ENCODE data around the gene RPTOR.

The RPTOR gene

DNA sequence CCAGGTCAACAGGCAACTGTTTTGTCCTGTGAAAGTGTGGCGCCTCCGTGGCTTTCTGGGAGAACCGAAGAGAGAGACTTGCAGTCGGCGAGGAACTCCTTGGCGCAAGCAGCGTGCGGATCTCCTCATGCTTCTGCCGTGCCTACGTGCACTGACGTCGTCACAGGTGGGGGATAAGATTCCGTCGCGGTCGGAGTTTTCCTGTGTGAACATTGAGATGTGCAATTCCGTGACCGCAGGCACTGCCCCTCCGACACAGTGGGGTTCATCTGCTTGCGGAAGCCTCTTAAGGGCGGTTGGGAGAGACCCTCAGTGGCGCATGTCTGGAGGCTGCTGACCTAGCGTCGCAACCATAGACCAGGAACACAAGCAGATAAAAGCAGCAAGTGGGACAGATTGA is 234.7 kb downstream of the RPTOR start:
- H3K9me3 ChIP-seq (ENCODE audit: control insufficient read depth, low read length), result no peaks in the 10 kb centered on the region
- peaks cover 5% of the 10 kb centered on the region for H3K79me2 ChIP-seq
- no peak overlapping the region for H3K4me2 ChIP-seq (ENCODE audit: low read length)
- H3K4me1 ChIP-seq, result no peaks in the 10 kb centered on the region
- H3K27ac ChIP-seq, result no peak overlapping the region
- H3K36me3 ChIP-seq (ENCODE audit: control insufficient read depth, insufficient read depth, low read length), result no peaks in the 10 kb centered on the region
- TF ChIP-seq, protein P1, sequence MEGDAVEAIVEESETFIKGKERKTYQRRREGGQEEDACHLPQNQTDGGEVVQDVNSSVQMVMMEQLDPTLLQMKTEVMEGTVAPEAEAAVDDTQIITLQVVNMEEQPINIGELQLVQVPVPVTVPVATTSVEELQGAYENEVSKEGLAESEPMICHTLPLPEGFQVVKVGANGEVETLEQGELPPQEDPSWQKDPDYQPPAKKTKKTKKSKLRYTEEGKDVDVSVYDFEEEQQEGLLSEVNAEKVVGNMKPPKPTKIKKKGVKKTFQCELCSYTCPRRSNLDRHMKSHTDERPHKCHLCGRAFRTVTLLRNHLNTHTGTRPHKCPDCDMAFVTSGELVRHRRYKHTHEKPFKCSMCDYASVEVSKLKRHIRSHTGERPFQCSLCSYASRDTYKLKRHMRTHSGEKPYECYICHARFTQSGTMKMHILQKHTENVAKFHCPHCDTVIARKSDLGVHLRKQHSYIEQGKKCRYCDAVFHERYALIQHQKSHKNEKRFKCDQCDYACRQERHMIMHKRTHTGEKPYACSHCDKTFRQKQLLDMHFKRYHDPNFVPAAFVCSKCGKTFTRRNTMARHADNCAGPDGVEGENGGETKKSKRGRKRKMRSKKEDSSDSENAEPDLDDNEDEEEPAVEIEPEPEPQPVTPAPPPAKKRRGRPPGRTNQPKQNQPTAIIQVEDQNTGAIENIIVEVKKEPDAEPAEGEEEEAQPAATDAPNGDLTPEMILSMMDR (IDR thresholded peaks at IDR 0.05), result no peak
- no peak overlapping the region for H2AFZ ChIP-seq
- no peak overlapping the region for H3K9ac ChIP-seq
- H3K27me3 ChIP-seq (ENCODE audit: control insufficient read depth, insufficient read depth, low read length), result no peaks in the 10 kb centered on the region
- no peak overlapping the region for H3K4me3 ChIP-seq (ENCODE audit: low read depth, low read length)

DNA sequence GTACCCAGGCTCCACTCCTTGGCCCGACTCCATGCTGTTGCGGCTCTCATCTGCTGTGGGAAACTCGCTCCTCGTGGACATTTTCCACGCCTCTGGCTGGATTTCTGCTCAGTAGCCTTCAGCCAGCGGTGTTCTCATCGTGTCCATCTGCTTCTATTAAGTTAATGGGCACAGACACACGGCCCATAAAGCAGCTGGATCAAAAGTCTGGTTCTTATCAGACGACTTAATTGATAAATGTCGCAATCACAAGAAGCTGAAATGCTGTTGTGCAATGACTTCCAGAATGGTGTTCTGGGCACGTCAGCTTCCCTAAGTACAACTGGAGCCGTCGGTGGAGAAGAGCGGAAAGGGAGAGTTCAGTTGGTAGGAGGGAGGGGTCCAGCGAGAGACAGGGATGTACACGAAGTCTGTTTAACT is 235.3 kb downstream of the RPTOR start:
- Histone ChIP-seq H3K79me2 (peaks cover 5% of the 10 kb centered on the region), H3K9ac (no peak overlapping the region), H3K9me3 (ENCODE audit: control insufficient read depth, low read length) (no peaks in the 10 kb centered on the region), H3K27ac (no peak overlapping the region), H3K36me3 (ENCODE audit: control insufficient read depth, insufficient read depth, low read length) (no peaks in the 10 kb centered on the region), H3K4me2 (ENCODE audit: low read length) (no peak overlapping the region), H3K27me3 (ENCODE audit: control insufficient read depth, insufficient read depth, low read length) (no peaks in the 10 kb centered on the region), H3K4me3 (ENCODE audit: low read depth, low read length) (no peak overlapping the region), H2AFZ (no peak overlapping the region), H3K4me1 (no peaks in the 10 kb centered on the region)
- TF ChIP-seq, protein P1 (IDR thresholded peaks at IDR 0.05), result no peak

DNA sequence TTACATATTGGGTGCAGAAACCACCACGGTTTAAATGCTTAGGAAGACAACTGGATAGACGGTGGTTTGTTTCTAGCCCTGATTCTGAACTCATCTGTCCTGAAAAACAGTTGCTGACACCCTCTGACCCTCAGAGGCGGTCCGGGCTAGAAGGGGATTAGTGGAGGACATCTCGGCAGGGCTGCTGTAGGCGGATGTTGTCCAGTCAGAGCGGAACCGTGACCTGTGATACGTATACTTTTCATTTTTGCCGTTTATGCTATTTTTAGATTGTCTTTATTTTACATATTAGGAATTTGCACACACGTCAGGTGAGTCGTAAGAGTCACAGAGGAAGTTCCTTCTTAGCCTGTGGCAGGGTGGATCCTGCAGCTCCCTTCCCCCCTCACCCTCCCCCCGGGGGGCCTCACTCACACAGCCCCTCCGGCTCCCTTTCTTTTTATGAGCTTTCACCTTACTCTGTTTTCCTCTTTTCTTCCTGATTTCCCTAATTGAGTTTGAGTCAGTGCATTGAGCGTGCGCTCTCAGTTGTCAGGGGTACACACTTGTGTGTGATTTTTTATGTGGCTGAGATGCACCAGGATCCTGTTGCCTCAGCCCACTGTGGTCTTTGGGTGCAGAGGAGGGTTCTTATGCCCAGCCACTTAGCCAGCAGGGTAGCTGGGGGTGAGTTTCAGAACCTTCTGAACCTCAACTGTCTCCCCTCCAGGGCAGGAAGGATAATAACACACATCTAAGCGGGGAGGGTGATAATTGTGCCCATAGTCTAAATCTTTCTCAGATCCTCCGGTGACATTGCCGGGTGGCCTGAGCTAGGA is 236.0 kb downstream of the RPTOR start:
- no peaks in the 10 kb centered on the region for H3K9me3 ChIP-seq (ENCODE audit: control insufficient read depth, low read length)
- H3K36me3 ChIP-seq (ENCODE audit: control insufficient read depth, insufficient read depth, low read length), result no peaks in the 10 kb centered on the region
- H3K27ac ChIP-seq, result no peak overlapping the region
- H3K4me2 ChIP-seq (ENCODE audit: low read length), result no peak overlapping the region
- H3K27me3 ChIP-seq (ENCODE audit: control insufficient read depth, insufficient read depth, low read length), result no peaks in the 10 kb centered on the region
- no peaks in the 10 kb centered on the region for H3K4me1 ChIP-seq
- peaks cover 5% of the 10 kb centered on the region for H3K79me2 ChIP-seq
- H3K4me3 ChIP-seq (ENCODE audit: low read depth, low read length), result no peak overlapping the region
- TF ChIP-seq, protein P1 (IDR thresholded peaks at IDR 0.05), result no peak
- H2AFZ ChIP-seq, result no peak overlapping the region
- H3K9ac ChIP-seq, result no peak overlapping the region

DNA sequence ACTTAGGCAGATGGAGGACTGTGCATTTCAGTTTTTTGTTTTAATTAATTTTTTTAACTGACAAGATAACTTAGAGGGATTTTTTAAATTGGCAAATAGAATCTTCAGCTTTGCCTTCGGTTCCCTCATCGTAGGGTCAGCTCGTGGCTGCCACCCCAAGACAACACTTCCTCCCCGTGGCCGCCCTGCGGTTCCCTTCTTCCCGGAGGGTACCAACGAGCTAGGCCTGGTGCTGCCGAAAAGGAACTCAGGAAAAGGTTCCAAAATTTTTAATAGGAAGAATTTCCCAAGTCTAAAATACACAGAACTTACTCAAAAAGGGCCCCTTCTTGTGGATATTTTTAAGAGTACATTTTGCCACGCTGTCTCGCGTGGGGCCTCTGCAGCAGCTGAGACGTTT is 236.6 kb downstream of the RPTOR start:
- Histone ChIP-seq H3K4me2 (ENCODE audit: low read length) (no peak overlapping the region), H3K27me3 (ENCODE audit: control insufficient read depth, insufficient read depth, low read length) (no peaks in the 10 kb centered on the region), H3K27ac (no peak overlapping the region), H3K9me3 (ENCODE audit: control insufficient read depth, low read length) (no peaks in the 10 kb centered on the region), H3K79me2 (peaks cover 5% of the 10 kb centered on the region), H3K9ac (no peak overlapping the region), H2AFZ (no peak overlapping the region), H3K36me3 (ENCODE audit: control insufficient read depth, insufficient read depth, low read length) (no peaks in the 10 kb centered on the region), H3K4me1 (no peaks in the 10 kb centered on the region), H3K4me3 (ENCODE audit: low read depth, low read length) (no peak overlapping the region)
- TF ChIP-seq, protein P1 (IDR thresholded peaks at IDR 0.05), result no peak

DNA sequence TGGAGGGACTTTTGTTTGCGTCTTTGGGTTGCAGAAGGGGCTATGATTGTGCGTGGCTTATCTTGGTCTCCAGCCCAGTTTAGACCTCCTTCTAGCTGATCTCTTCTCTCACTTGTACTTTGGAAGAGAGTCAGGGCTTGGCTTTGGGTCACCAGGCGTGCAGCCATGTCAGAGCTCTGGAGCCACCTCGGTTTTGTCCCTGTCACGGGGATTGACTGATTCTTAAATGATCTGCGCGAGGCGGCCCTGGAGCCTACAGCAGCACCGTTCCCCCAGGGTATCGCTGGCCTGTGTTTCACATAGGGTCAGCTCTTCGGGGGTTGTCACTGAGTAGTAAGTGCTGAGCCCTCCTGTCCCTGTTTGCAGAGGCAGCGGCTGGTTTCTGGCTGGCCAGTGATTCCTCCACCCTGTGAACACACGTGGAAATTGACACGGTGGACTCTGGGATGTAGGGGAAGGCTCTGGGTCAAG is 237.2 kb downstream of the RPTOR start:
- H3K9ac ChIP-seq, result no peak overlapping the region
- no peaks in the 10 kb centered on the region for H3K27me3 ChIP-seq (ENCODE audit: control insufficient read depth, insufficient read depth, low read length)
- TF ChIP-seq, protein P1 (IDR thresholded peaks at IDR 0.05), result no peak
- H3K27ac ChIP-seq, result no peak overlapping the region
- no peak overlapping the region for H3K4me2 ChIP-seq (ENCODE audit: low read length)
- H3K4me3 ChIP-seq (ENCODE audit: low read depth, low read length), result no peak overlapping the region
- no peaks in the 10 kb centered on the region for H3K9me3 ChIP-seq (ENCODE audit: control insufficient read depth, low read length)
- peaks cover 4% of the 10 kb centered on the region for H3K79me2 ChIP-seq
- H2AFZ ChIP-seq, result no peak overlapping the region
- H3K36me3 ChIP-seq (ENCODE audit: control insufficient read depth, insufficient read depth, low read length), result no peaks in the 10 kb centered on the region
- no peaks in the 10 kb centered on the region for H3K4me1 ChIP-seq

Data from parathyroid adenoma (tissue), 2 donors.